HCT116 (cell line): Measurements from ENCODE around the gene TPSD1. TPM values are rescaled to one million over a fixed set of nuclear protein-coding genes. Genes with fewer than 3 reads are reported as not detected.
"Not testable (repeated sequence)": the region's sequence is repeated elsewhere in the genome, so short reads cannot be mapped to it uniquely, and the experiment has no call there.

Experiments
- ATAC-seq: fragments of 200-7000 bp; cut with Tn5 transposase; 2 replicates; pipeline ENCODE4 v1.9.1; 2020; ENCODE audit warnings: mild to moderate bottlenecking, moderate library complexity
- BruUV-seq: library from RNA; stranded (reverse); fragments of 400-500 nt; replicated peaks from 2 replicates; lab custom pipeline; 2021; lab: Mats Ljungman, UMichigan
- CTCF ChIA-PET: fragments of 300-600 bp; sonication (Branson Sonifier 250); formaldehyde crosslinking; loops from one replicate; lab custom pipeline; 2021; ENCODE audit warnings: antibody characterized with exemption; lab: Charles Lee
- POLR2A ChIA-PET: fragments of 300-600, 350-600 bp; sonication (Branson Sonifier 250); formaldehyde crosslinking; loops from one replicate; lab custom pipeline; 2021; ENCODE audit warnings: antibody characterized with exemption; lab: Charles Lee
- RAD21 ChIA-PET, 2 experiments: fragments of 300-600 bp; sonication (Branson Sonifier 250); formaldehyde crosslinking; loops; one replicate each; lab custom pipeline; 2023; ENCODE audit warnings: low total read pairs in 2 of 2; ENCODE audit not compliant: uncharacterized antibody in 2 of 2, unreplicated experiment in 2 of 2, low non-redundant PET in 1 of 2; lab: Charles Lee
- DNase-seq: peaks from one replicate; pipeline ENCODE4 v3.0.0-alpha.2; 2010; ENCODE audit warnings: low read depth, low spot score
- H2AFZ ChIP-seq: fragments of 200-600 bp; shearing (Covaris generic), sonication (generic); 2 replicates; pipeline ENCODE4 v1.6.1; 2017; ENCODE audit warnings: low read depth, mixed run types, mixed read lengths, antibody characterized with exemption, low read length; ENCODE audit not compliant: poor library complexity, severe bottlenecking
- H3K27ac ChIP-seq: 2 replicates; pipeline ENCODE4 v1.5.1; 2012; ENCODE audit warnings: low read depth, low read length
- H3K27me3 ChIP-seq: fragments of 200-600 bp; sonication (generic); 2 replicates; pipeline ENCODE4 v1.6.1; 2016; ENCODE audit warnings: mixed run types, low read length, mixed read lengths; ENCODE audit not compliant: insufficient read depth
- H3K36me3 ChIP-seq, 2 experiments: fragments of 200-500 bp in 1 of 2; fragments of 200-600 bp in 1 of 2; sonication (Bioruptor generic) in 1 of 2; sonication (generic) in 1 of 2; 2 replicates each; pipeline versions ENCODE4 v1.5.1 to v1.6.1; 2014 to 2016; ENCODE audit warnings: low read length in 2 of 2, inconsistent platforms in 1 of 2, mixed read lengths in 1 of 2, mixed run types in 1 of 2; ENCODE audit not compliant: insufficient read depth in 2 of 2, control insufficient read depth in 1 of 2
- H3K4me1 ChIP-seq, 2 experiments: fragments of 200-600 bp in 1 of 2; sonication (generic) in 1 of 2; 2 replicates each; pipeline versions ENCODE4 v1.5.1 to v1.6.1; 2012 to 2017; ENCODE audit warnings: low read length in 2 of 2, inconsistent platforms in 1 of 2, mild to moderate bottlenecking in 1 of 2, mixed read lengths in 1 of 2, mixed run types in 1 of 2, moderate library complexity in 1 of 2; ENCODE audit not compliant: insufficient read depth in 2 of 2, control insufficient read depth in 1 of 2
- H3K4me2 ChIP-seq: fragments of 200-600 bp; sonication (generic); 2 replicates; pipeline ENCODE4 v1.6.1; 2017; ENCODE audit warnings: mixed run types, low read length, mixed read lengths
- H3K4me3 ChIP-seq, 2 experiments: fragments of 200-600 bp in 1 of 2; sonication (generic) in 1 of 2; replicated peaks in 1 of 2; 2 replicates each; pipeline ENCODE4 v1.5.1; 2011 to 2016; ENCODE audit warnings: low read length in 2 of 2, control low read depth in 1 of 2, low read depth in 1 of 2, mild to moderate bottlenecking in 1 of 2, mixed read lengths in 1 of 2, mixed run types in 1 of 2
- H3K79me2 ChIP-seq: fragments of 200-600 bp; sonication (generic); 2 replicates; pipeline ENCODE4 v1.6.1; 2017; ENCODE audit warnings: mild to moderate bottlenecking, mixed run types, low read length, moderate library complexity, mixed read lengths; ENCODE audit not compliant: insufficient read depth
- H3K9ac ChIP-seq: fragments of 200-600 bp; sonication (generic); 2 replicates; pipeline ENCODE4 v1.6.1; 2016; ENCODE audit warnings: low read length, mixed read lengths
- H3K9me2 ChIP-seq: fragments of 200-600 bp; sonication (generic), shearing (Covaris generic); 2 replicates; pipeline ENCODE4 v1.6.1; 2017; ENCODE audit warnings: mixed run types, mild to moderate bottlenecking, moderate library complexity; ENCODE audit not compliant: insufficient read depth
- H3K9me3 ChIP-seq, 2 experiments: fragments of 200-500 bp in 1 of 2; fragments of 200-600 bp in 1 of 2; sonication (Bioruptor generic) in 1 of 2; sonication (generic) in 1 of 2; 2 replicates each; pipeline ENCODE4 v1.6.1; 2014 to 2017; ENCODE audit warnings: low read length in 2 of 2, mixed read lengths in 2 of 2, inconsistent platforms in 1 of 2, low read depth in 1 of 2, mild to moderate bottlenecking in 1 of 2, mixed run types in 1 of 2, moderate library complexity in 1 of 2; ENCODE audit not compliant: control insufficient read depth in 1 of 2, insufficient read depth in 1 of 2
- H4K20me1 ChIP-seq: fragments of 200-600 bp; sonication (generic), shearing (Covaris generic); 2 replicates; pipeline ENCODE4 v1.6.1; 2017; ENCODE audit warnings: mixed run types, mild to moderate bottlenecking, moderate library complexity; ENCODE audit not compliant: insufficient read depth
- CBX3 ChIP-seq: IDR thresholded peaks from 2 replicates; pipeline ENCODE4 v1.6.1; 2012; ENCODE audit warnings: low read depth
- POLR2A ChIP-seq: IDR thresholded peaks from 2 replicates; pipeline ENCODE4 v1.7.0; 2011; ENCODE audit warnings: borderline replicate concordance; ENCODE audit not compliant: insufficient read depth, insufficient read length; ENCODE audit errors: extremely low read depth
- SIN3A ChIP-seq: IDR thresholded peaks from 2 replicates; pipeline ENCODE4 v1.6.1; 2012; ENCODE audit warnings: low read depth
- intact Hi-C: fragments of 100-400 bp; cut with micrococcal nuclease; formaldehyde crosslinking; loops from 2 replicates; pipeline ENCODE4 v1.10.0; 2022
- total RNA-seq: library from RNA; stranded (reverse); gene quantifications from one replicate; pipeline ENCODE4 v1.2.1, GENCODE V29; 2021; ENCODE audit not compliant: unreplicated experiment
- TF ChIP-seq, protein P1 (sequence below): IDR thresholded peaks from 2 replicates; pipeline ENCODE4 v1.6.1; 2012

TPSD1 gene
- total RNA-seq, 1 experiment from 2014 or later, result not detected

DNA sequence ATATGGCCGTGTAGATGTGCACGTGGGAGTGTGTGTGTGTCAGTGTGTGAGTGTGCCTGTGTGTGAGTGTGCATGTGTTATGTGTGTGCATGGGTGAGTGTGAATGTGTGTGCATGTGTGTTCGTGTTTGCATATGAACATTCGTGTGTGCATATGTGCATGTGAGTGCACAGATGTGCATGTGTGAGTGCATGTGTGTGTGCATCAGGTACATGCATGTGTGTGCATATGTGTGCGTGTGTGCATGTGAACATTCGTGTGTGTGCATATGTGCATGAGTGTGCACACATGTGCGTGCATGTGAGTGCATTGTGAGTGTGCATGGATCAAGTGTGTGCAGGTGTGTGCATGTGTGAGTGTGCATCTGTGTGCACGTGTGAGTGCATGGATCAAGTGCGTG is 17.9 kb upstream of the TPSD1 start:
- H3K36me3 ChIP-seq, result no peaks in the 10 kb centered on the region
- ATAC-seq (no peak), DNase-seq (no peak)
- no peaks in the 10 kb centered on the region for H3K79me2 ChIP-seq
- H3K4me3 ChIP-seq, result no peak overlapping the region
- intact Hi-C loops, result no loop called here
- H3K27me3 ChIP-seq, result no peaks in the 10 kb centered on the region
- ChIA-PET RAD21 (no interaction called here), POLR2A (no interaction called here), CTCF (interaction anchor here (0.9 kb wide), 1 partner anchor 132 kb away, joined by 3 read pairs; no protein-coding TSS in a partner anchor)
- no peaks in the 10 kb centered on the region for H3K9me2 ChIP-seq
- no TSS peak for BruUV-seq
- H2AFZ ChIP-seq, result no peak overlapping the region
- H3K4me1 ChIP-seq, result no peaks in the 10 kb centered on the region
- H3K27ac ChIP-seq, result no peak overlapping the region
- no peak for TF ChIP-seq CBX3
- TF ChIP-seq SIN3A, result no peak
- TF ChIP-seq POLR2A, result no peak
- TF ChIP-seq, protein P1, sequence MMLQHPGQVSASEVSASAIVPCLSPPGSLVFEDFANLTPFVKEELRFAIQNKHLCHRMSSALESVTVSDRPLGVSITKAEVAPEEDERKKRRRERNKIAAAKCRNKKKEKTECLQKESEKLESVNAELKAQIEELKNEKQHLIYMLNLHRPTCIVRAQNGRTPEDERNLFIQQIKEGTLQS, result no peak
- H3K9me3 ChIP-seq, result no peaks in the 10 kb centered on the region
- H3K9ac ChIP-seq, result no peak overlapping the region
- H4K20me1 ChIP-seq, result no peaks in the 10 kb centered on the region
- no peak overlapping the region for H3K4me2 ChIP-seq

DNA sequence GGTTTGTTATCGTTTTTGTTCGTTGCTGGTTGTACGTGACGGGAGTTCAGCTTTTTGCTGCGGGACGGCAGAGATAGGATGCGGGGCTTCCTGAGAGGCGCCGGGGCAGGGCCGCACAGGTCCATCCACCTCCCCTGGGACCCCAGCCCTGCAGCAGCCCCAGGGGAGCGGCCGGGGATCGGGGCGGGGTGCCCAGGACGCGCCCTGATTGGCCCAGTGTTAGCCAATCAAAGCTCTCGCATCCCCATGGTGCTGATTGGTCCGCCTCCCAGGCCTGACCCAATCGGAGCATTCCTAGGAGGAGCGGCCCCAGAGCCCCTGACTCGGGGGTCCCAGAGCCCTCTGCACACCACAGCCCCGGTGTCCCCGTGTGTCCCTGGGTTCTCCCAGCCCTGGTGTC is 17.0 kb upstream of the TPSD1 start:
- H3K9me2 ChIP-seq, H3K4me3 ChIP-seq, BruUV-seq, H3K4me2 ChIP-seq, RAD21 ChIA-PET, H3K4me1 ChIP-seq, H3K9ac ChIP-seq, DNase-seq, H3K36me3 ChIP-seq, H3K79me2 ChIP-seq, H3K9me3 ChIP-seq, H4K20me1 ChIP-seq, H2AFZ ChIP-seq, intact Hi-C loops, POLR2A ChIA-PET, H3K27me3 ChIP-seq, H3K27ac ChIP-seq: not testable (repeated sequence)
- CTCF ChIA-PET, result interaction anchor here (0.9 kb wide), 1 partner anchor 133 kb away, joined by 3 read pairs; no protein-coding TSS in a partner anchor
- peak; percentile 67 for ATAC-seq

DNA sequence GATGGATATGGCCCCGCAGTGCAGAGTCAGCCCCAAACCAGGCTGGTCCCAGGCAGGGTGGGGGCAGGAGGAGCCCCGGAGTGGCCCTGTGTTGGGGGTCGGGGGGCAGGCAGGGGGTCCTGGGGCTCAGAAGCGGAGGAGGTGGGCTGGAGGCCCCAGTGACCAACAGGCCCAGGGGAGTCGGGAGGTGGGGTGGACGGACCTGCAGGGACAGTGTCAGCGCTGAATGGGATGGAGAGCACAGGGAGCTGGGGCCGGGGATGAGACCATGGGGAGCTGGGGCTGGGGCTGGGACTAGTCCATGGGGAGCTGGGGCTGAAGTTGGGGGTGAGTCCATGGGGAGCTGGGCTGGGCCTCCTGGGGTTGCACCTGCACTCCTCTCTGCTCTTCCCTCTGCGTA is 16.3 kb upstream of the TPSD1 start:
- H3K9me3 ChIP-seq, H4K20me1 ChIP-seq, H3K79me2 ChIP-seq, H3K27ac ChIP-seq, H3K27me3 ChIP-seq, intact Hi-C loops, H3K4me2 ChIP-seq, H3K9ac ChIP-seq, DNase-seq, BruUV-seq, H3K36me3 ChIP-seq, H2AFZ ChIP-seq, POLR2A ChIA-PET, H3K4me1 ChIP-seq, CTCF ChIA-PET, H3K9me2 ChIP-seq, RAD21 ChIA-PET, H3K4me3 ChIP-seq, ATAC-seq: not testable (repeated sequence)

DNA sequence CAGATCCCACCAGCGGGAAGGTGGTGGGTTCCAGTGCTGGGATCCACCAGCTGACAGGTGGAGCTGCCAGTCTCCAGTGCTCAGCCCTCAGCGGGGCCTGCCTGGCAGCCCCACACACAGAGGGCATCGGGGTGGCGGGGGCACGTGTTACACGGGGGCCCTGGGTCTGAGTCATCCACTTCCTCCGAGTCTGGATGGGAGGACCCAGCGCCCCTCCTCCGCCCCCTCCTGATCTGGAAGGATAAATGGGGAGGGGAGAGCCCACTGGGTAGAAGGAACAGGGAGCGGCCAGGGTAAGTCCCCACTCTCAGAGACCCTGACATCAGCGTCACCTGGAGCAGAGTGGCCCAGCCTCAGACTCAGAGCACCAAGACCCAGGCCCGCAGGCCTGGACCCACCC is 15.4 kb upstream of the TPSD1 start, which contains the start of gene TPSAB1:
Gene TPSAB1 (plus strand): TSS at position 270 of the 400 bp plus-strand sequence. CDS start 234 bp downstream, outside the sequence.
- POLR2A ChIA-PET, intact Hi-C loops, RAD21 ChIA-PET, H3K4me1 ChIP-seq, H3K4me3 ChIP-seq, H3K9me2 ChIP-seq, H3K9me3 ChIP-seq, H3K4me2 ChIP-seq, BruUV-seq, DNase-seq, H3K27me3 ChIP-seq, H3K36me3 ChIP-seq, H2AFZ ChIP-seq, CTCF ChIA-PET, H3K9ac ChIP-seq, H3K79me2 ChIP-seq, H3K27ac ChIP-seq, ATAC-seq, H4K20me1 ChIP-seq: not testable (repeated sequence)
